Activated CD8-positive, alpha-beta memory T cell treated with anti-CD3 and anti-CD28 coated beads for 36 hours (primary cell): ENCODE results near the gene BAZ2A. TPM values are rescaled to one million over a fixed set of nuclear protein-coding genes. Genes with fewer than 3 reads are reported as not detected.

Experiments
- CTCF ChIA-PET: fragments of 350-600 bp; sonication (Branson Sonifier 250); formaldehyde crosslinking; loops from one replicate; lab custom pipeline; 2021; ENCODE audit warnings: antibody characterized with exemption; lab: Charles Lee
- POLR2A ChIA-PET: fragments of 350-600 bp; sonication (Branson Sonifier 250); formaldehyde crosslinking; loops from one replicate; lab custom pipeline; 2021; ENCODE audit warnings: antibody characterized with exemption; lab: Charles Lee
- total RNA-seq, 2 experiments: library from RNA; stranded (reverse); gene quantifications; one replicate each; pipeline ENCODE4 v1.2.3, GENCODE V29; 2021

Gene BAZ2A
- total RNA-seq, 2 experiments from 2014 or later = 76.9 to 81.1 TPM

GRCh38 chr12:56616925-56617324 is 13.2 kb downstream of the BAZ2A start:
- ChIA-PET CTCF (no interaction called here), POLR2A (no interaction called here)

- POLR2A ChIA-PET = no interaction called here
- CTCF ChIA-PET = interaction anchor here (2.0 kb wide), 1 partner anchor 20 kb away, joined by 5 read pairs; no protein-coding TSS in a partner anchor
Measured at GRCh38 chr12:56616244-56616643, 13.9 kb downstream of the BAZ2A start.

- CTCF ChIA-PET = interaction anchor here (1.1 to 2.0 kb wide), 2 partner anchors 18 to 21 kb away, joined by 3 to 5 read pairs; no protein-coding TSS in a partner anchor
- POLR2A ChIA-PET = interaction anchor here (0.7 kb wide), 1 partner anchor 15 kb away, joined by 3 read pairs; no protein-coding TSS in a partner anchor
Measured at GRCh38 chr12:56614627-56615026, 15.5 kb downstream of the BAZ2A start.

- ChIA-PET CTCF (no interaction called here), POLR2A (interaction anchor here (0.5 kb wide), 1 partner anchor 114 kb away, joined by 4 read pairs; no protein-coding TSS in a partner anchor)
Measured at GRCh38 chr12:56604355-56604754, 25.8 kb downstream of the BAZ2A start.

GRCh38 chr12:56602239-56602638 is 27.9 kb downstream of the BAZ2A start:
- CTCF ChIA-PET = interaction anchor here (0.8 to 1.2 kb wide), 2 partner anchors 77 to 88 kb away, joined by 3 read pairs; no protein-coding TSS in a partner anchor
- POLR2A ChIA-PET = no interaction called here

GRCh38 chr12:56601503-56601902 is 28.6 kb downstream of the BAZ2A start:
- ChIA-PET POLR2A (no interaction called here), CTCF (interaction anchor here (0.8 to 1.2 kb wide), 3 partner anchors 21 to 88 kb away, joined by 3 read pairs; no protein-coding TSS in a partner anchor)

GRCh38 chr12:56600753-56601152 is 29.4 kb downstream of the BAZ2A start:
- ChIA-PET CTCF (interaction anchor here (0.7 to 0.9 kb wide), 2 partner anchors 22 to 171 kb away, joined by 3 read pairs; no protein-coding TSS in a partner anchor), POLR2A (no interaction called here)

GRCh38 chr12:56599797-56600196 is 30.3 kb downstream of the BAZ2A start:
- ChIA-PET POLR2A (interaction anchor here (0.5 kb wide), 1 partner anchor 42 kb away, joined by 3 read pairs; no protein-coding TSS in a partner anchor), CTCF (no interaction called here)

GRCh38 chr12:56599041-56599440 is 31.1 kb downstream of the BAZ2A start:
- CTCF ChIA-PET = no interaction called here
- POLR2A ChIA-PET = no interaction called here

GRCh38 chr12:56596815-56597214 is 33.3 kb downstream of the BAZ2A start:
- ChIA-PET POLR2A (no interaction called here), CTCF (interaction anchor here (0.6 to 1.2 kb wide), 4 partner anchors 12 to 220 kb away, joined by 3 to 4 read pairs (median 3); no protein-coding TSS in a partner anchor)

- ChIA-PET POLR2A (no interaction called here), CTCF (interaction anchor here (1.1 to 3.4 kb wide), 4 partner anchors 13 to 81 kb away, joined by 4 to 16 read pairs (median 6); no protein-coding TSS in a partner anchor)
Measured at GRCh38 chr12:56593909-56594621, 36.1 kb downstream of the BAZ2A start.

- POLR2A ChIA-PET = no interaction called here
Measured at GRCh38 chr12:56591961-56592360, 38.2 kb downstream of the BAZ2A start.

GRCh38 chr12:56591126-56591525 is 39.0 kb downstream of the BAZ2A start:
- POLR2A ChIA-PET = no interaction called here
- CTCF ChIA-PET = interaction anchor here (1.4 to 1.5 kb wide), 2 partner anchors 69 to 76 kb away, joined by 4 to 5 read pairs; partner anchors contain the start of gene RBMS2

More at GRCh38 chr12:56591961-56592360, 38.2 kb downstream of the BAZ2A start:
- CTCF ChIA-PET = interaction anchor here (1.5 to 3.4 kb wide), 2 partner anchors 77 to 79 kb away, joined by 5 to 16 read pairs; no protein-coding TSS in a partner anchor

- CTCF ChIA-PET = interaction anchor here (0.6 to 1.7 kb wide), 4 partner anchors 60 to 76 kb away, joined by 4 to 9 read pairs (median 4); partner anchors contain the start of gene RBMS2
Measured at GRCh38 chr12:56590237-56590830, 39.8 kb downstream of the BAZ2A start.

GRCh38 chr12:56589783-56590182 is 40.3 kb downstream of the BAZ2A start:
- CTCF ChIA-PET = interaction anchor here (0.6 to 1.7 kb wide), 4 partner anchors 27 to 76 kb away, joined by 4 to 9 read pairs (median 4); partner anchors contain the start of gene RBMS2
- POLR2A ChIA-PET = no interaction called here

More at GRCh38 chr12:56590237-56590830, 39.8 kb downstream of the BAZ2A start:
- POLR2A ChIA-PET = no interaction called here

GRCh38 chr12:56585098-56585497 is 45.0 kb downstream of the BAZ2A start:
- POLR2A ChIA-PET = interaction anchor here (0.7 kb wide), 1 partner anchor 61 kb away, joined by 6 read pairs; no protein-coding TSS in a partner anchor

GRCh38 chr12:56581418-56582145 is 48.5 kb downstream of the BAZ2A start:
- POLR2A ChIA-PET = interaction anchor here (0.5 to 0.7 kb wide), 3 partner anchors 96 to 896 kb away, joined by 3 to 5 read pairs (median 3); no protein-coding TSS in a partner anchor
- CTCF ChIA-PET = interaction anchor here (0.8 to 1.5 kb wide), 6 partner anchors 8 to 392 kb away, joined by 3 to 8 read pairs (median 4); partner anchors contain the start of gene SMARCC2

More at GRCh38 chr12:56585098-56585497, 45.0 kb downstream of the BAZ2A start:
- CTCF ChIA-PET = interaction anchor here (0.7 to 1.2 kb wide), 3 partner anchors 12 to 285 kb away, joined by 3 to 4 read pairs (median 4); no protein-coding TSS in a partner anchor

GRCh38 chr12:56578983-56579546 is 51.1 kb downstream of the BAZ2A start:
- POLR2A ChIA-PET = no interaction called here

More at GRCh38 chr12:56578983-56579546, 51.1 kb downstream of the BAZ2A start:
- CTCF ChIA-PET = no interaction called here
